Neural crest cell (in vitro differentiated cells): ENCODE measurements around the gene DTYMK. TPM values are rescaled to one million over a fixed set of nuclear protein-coding genes. Genes with fewer than 3 reads are reported as not detected.
"Not testable (repeated sequence)": the region's sequence is repeated elsewhere in the genome, so short reads cannot be mapped to it uniquely, and the experiment has no call there.

Source experiments
- DNase-seq: peaks from one replicate; pipeline ENCODE4 v3.0.0; 2021; ENCODE audit warnings: low read depth, mixed read lengths, low spot score
- H3K27ac Mint-ChIP-seq: one replicate; pipeline ENCODE4 v1.8.0; 2021; ENCODE audit warnings: mild to moderate bottlenecking, mixed read lengths; ENCODE audit not compliant: unreplicated experiment
- H3K27me3 Mint-ChIP-seq: 2 replicates; pipeline ENCODE4 v1.8.0; 2021; ENCODE audit warnings: low read depth, mild to moderate bottlenecking, mixed read lengths
- H3K36me3 Mint-ChIP-seq: 2 replicates; pipeline ENCODE4 v1.8.0; 2021; ENCODE audit warnings: low read depth, mild to moderate bottlenecking, mixed read lengths
- H3K4me1 Mint-ChIP-seq: 2 replicates; pipeline ENCODE4 v1.8.0; 2021; ENCODE audit warnings: mixed read lengths
- H3K4me3 Mint-ChIP-seq: one replicate; pipeline ENCODE4 v1.8.0; 2021; ENCODE audit warnings: mild to moderate bottlenecking, mixed read lengths
- H3K9me3 Mint-ChIP-seq: 2 replicates; pipeline ENCODE4 v1.8.0; 2021; ENCODE audit warnings: mixed read lengths
- total RNA-seq: library from RNA; stranded (reverse); gene quantifications from 2 replicates; pipeline ENCODE4 v1.2.1, GENCODE V29; 2021
- TF ChIP-seq, protein P1 (sequence below): fragments of 200-600 bp; sonication (generic); conservative IDR thresholded peaks from 2 replicates; pipeline ENCODE4 v1.5.0; 2021; ENCODE audit warnings: antibody characterized with exemption, mild to moderate bottlenecking

Gene DTYMK
- total RNA-seq, 1 donor from 2014 or later = 108 TPM

DNA sequence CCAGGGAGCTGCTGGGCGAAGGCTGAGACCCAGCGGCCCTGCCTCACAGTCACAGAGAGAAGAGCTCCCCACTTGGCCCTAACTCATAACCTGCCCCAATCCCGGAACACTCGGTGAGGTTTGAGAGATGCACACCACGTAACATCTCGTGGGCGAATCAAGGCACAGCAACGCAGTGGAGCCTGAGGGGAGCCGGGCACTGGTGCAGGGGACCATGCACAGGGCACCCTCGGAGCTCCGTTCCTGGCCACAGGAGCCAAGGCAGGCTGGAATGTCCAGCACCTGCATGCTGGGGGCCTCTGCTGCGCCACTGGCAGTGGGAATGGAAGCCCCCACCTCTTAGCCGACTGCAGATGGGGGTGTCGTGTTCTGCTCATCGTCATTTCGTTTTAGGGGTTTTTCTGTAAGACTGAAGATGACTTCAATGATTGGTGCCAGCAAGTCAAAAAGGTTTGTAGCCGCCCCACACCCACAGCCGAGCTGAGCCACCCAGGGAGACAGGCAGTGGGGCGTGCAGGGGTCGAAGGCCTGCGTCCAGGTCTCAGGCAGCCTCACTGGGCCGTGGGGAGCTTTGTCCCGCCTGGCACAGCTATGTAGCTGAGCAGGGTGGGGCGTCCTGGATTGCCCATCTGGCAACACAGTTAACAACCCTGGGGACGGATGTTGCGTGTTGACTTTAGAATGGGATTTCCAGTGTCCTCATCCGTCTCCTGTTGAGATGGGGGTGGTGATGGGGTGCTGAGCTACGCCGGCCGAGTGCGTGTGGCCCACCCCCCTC is 16.1 kb downstream of the DTYMK start:
- H3K36me3 Mint-ChIP-seq = no peaks in the 10 kb centered on the region
- DNase-seq = no peak
- no peaks in the 10 kb centered on the region for H3K9me3 Mint-ChIP-seq
- H3K4me3 Mint-ChIP-seq = peak overlapping the region; percentile 19
- peaks cover 14% of the 10 kb centered on the region for H3K4me1 Mint-ChIP-seq
- H3K27me3 Mint-ChIP-seq = no peaks in the 10 kb centered on the region
- peak overlapping the region; percentile 43 for H3K27ac Mint-ChIP-seq
- TF ChIP-seq, protein P1, sequence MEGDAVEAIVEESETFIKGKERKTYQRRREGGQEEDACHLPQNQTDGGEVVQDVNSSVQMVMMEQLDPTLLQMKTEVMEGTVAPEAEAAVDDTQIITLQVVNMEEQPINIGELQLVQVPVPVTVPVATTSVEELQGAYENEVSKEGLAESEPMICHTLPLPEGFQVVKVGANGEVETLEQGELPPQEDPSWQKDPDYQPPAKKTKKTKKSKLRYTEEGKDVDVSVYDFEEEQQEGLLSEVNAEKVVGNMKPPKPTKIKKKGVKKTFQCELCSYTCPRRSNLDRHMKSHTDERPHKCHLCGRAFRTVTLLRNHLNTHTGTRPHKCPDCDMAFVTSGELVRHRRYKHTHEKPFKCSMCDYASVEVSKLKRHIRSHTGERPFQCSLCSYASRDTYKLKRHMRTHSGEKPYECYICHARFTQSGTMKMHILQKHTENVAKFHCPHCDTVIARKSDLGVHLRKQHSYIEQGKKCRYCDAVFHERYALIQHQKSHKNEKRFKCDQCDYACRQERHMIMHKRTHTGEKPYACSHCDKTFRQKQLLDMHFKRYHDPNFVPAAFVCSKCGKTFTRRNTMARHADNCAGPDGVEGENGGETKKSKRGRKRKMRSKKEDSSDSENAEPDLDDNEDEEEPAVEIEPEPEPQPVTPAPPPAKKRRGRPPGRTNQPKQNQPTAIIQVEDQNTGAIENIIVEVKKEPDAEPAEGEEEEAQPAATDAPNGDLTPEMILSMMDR = no peak

- H3K36me3 Mint-ChIP-seq = no peaks in the 10 kb centered on the region
- H3K4me3 Mint-ChIP-seq = no peak overlapping the region
- DNase-seq = no peak
- H3K4me1 Mint-ChIP-seq = peaks cover 19% of the 10 kb centered on the region
- TF ChIP-seq, protein P1 = no peak
- no peaks in the 10 kb centered on the region for H3K27me3 Mint-ChIP-seq
- H3K9me3 Mint-ChIP-seq = no peaks in the 10 kb centered on the region
- H3K27ac Mint-ChIP-seq = no peak overlapping the region
Measured at GRCh38 chr2:241668839-241669238, 17.8 kb downstream of the DTYMK start.

DNA sequence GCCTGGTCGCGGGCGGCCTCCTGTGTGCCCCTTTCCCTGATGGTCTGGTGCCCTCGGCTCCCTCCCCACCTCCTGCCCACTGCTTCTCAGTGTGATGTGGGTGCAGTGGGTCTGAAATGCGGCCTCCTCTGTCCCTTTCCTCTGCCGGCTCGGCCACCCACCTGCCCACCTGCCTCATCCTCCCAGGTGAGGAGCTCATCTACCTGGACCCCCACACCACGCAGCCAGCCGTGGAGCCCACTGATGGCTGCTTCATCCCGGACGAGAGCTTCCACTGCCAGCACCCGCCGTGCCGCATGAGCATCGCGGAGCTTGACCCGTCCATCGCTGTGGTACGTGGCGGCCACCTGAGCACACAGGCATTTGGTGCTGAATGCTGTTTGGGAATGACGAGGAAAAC is 18.3 kb downstream of the DTYMK start:
- H3K36me3 Mint-ChIP-seq = no peaks in the 10 kb centered on the region
- DNase-seq = no peak
- H3K27ac Mint-ChIP-seq = no peak overlapping the region
- no peaks in the 10 kb centered on the region for H3K9me3 Mint-ChIP-seq
- H3K4me3 Mint-ChIP-seq = no peak overlapping the region
- TF ChIP-seq, protein P1 = no peak
- no peaks in the 10 kb centered on the region for H3K27me3 Mint-ChIP-seq
- H3K4me1 Mint-ChIP-seq = peaks cover 19% of the 10 kb centered on the region

DNA sequence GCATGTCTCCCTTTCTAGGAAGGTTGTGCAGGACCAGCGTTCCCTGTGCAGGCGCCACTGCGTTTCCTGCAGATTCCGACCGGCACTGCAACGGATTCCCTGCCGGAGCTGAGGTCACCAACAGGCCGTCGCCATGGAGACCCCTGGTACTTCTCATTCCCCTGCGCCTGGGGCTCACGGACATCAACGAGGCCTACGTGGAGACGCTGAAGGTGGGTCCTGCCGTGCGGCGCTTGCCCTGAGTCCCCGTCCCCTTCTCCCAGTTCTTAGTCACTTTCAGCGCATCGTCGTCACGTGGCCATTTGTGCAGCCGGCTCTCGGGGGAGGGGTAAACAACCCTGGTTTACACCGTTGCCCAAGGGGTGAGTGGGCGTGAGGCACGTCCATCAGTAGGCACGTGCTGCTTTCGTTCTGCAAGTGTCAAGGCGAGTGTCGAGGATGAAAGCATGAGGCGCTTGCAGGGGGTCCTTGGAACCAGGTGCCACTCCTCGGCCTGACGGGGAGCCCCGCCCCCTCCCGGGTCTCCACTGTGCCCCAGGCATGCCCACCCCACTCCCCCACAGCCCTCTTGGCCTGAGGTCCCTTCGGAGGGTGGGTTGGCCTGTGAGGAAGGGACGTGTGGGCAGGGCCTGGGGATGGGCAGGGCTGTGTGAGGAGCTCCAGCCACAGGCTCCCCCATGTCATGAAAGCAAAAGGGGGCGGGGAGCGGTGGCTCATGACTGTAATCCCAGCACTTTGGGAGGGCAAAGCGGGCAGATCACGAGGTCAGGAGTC is 19.8 kb downstream of the DTYMK start:
- H3K4me3 Mint-ChIP-seq = peak overlapping the region; percentile 16
- H3K27me3 Mint-ChIP-seq = no peaks in the 10 kb centered on the region
- TF ChIP-seq, protein P1 = no peak
- peaks cover 19% of the 10 kb centered on the region for H3K4me1 Mint-ChIP-seq
- peak overlapping the region; percentile 60 for H3K27ac Mint-ChIP-seq
- DNase-seq = peak; percentile 62
- no peaks in the 10 kb centered on the region for H3K36me3 Mint-ChIP-seq
- H3K9me3 Mint-ChIP-seq = no peaks in the 10 kb centered on the region

DNA sequence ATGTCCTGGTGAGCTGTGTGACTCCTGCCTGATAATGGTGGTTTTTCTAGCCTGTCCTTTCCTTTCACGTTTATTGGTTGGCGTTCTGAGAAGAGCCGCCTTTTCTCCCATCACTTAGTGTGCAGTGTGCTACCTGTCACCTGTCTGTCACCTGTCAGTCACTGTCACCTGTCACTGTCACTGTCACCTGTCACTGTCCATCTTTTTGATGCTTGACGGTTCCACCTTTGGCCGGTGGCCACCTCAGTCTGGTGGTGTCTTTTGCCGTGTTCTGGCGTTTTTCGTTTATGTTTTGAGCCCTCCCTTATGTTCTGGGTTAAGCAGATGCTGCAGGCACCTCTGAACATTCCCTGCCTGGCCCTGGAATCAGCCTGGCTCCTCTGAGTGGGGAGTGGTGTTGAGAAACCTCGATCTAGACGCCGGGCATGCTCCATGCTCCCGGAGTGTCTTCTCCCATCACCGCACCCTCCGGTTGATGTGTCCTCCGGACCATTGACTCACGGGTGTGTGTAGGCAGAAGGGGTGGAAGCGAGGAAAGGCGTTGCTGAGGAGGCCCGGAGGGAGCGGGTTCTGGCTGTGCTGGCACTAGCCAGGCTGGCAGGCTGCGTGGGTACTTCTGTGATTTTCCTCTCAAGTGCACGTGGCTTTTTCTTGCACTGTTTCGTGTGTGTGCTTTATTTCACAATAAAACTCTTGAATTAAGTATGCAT is 20.7 kb downstream of the DTYMK start:
- Mint-ChIP-seq H3K4me1 (peaks cover 19% of the 10 kb centered on the region), H3K4me3 (peak overlapping the region; percentile 16), H3K27me3 (no peaks in the 10 kb centered on the region), H3K36me3 (no peaks in the 10 kb centered on the region), H3K9me3 (no peaks in the 10 kb centered on the region), H3K27ac (no peak overlapping the region)
- no peak for DNase-seq
- TF ChIP-seq, protein P1 = no peak

- not testable (repeated sequence) for DNase-seq, H3K36me3 Mint-ChIP-seq, H3K27me3 Mint-ChIP-seq, H3K9me3 Mint-ChIP-seq, H3K27ac Mint-ChIP-seq, H3K4me3 Mint-ChIP-seq
- H3K4me1 Mint-ChIP-seq = peaks cover 19% of the 10 kb centered on the region
Measured at GRCh38 chr2:241662731-241663130, 23.9 kb downstream of the DTYMK start.
